Brain microvascular endothelial cell (primary cell): ENCODE results near the gene ZFHX3.
A peak's percentile ranks its signal among the peaks of the same experiment; 100 is the strongest.

Experiments
- DNase-seq: peaks from one replicate; pipeline ENCODE4 v3.0.0-alpha.2; 2020
- H3K27ac ChIP-seq: fragments of 250-450 bp; sonication (Bioruptor Pico); 2 replicates; pipeline ENCODE4 v1.5.1; 2020; ENCODE audit warnings: mild to moderate bottlenecking, moderate library complexity
- H3K27me3 ChIP-seq: fragments of 250-450 bp; sonication (Bioruptor Pico); replicated peaks from 2 replicates; pipeline ENCODE4 v1.5.1; 2020; ENCODE audit warnings: mild to moderate bottlenecking
- H3K36me3 ChIP-seq: fragments of 250-450 bp; sonication (Bioruptor Pico); replicated peaks from 2 replicates; pipeline ENCODE4 v1.5.1; 2020; ENCODE audit warnings: mild to moderate bottlenecking
- H3K4me3 ChIP-seq: 2 replicates; pipeline ENCODE4 v1.5.1; 2011; ENCODE audit warnings: low read depth, mild to moderate bottlenecking, control low read depth, low read length, moderate library complexity
- CTCF ChIP-seq: IDR thresholded peaks from 2 replicates; pipeline ENCODE4 v1.5.1; 2011; ENCODE audit warnings: low read depth, mild to moderate bottlenecking, moderate library complexity, low read length, control low read depth, inconsistent platforms; ENCODE audit errors: missing control alignments
- in situ Hi-C: cut with HindIII; loops from 2 replicates; pipeline ENCODE4 v1.10.0; 2017; ENCODE audit warnings: low sequenced_read_pairs, low pct_ligation_motif_present

Gene ZFHX3

DNA sequence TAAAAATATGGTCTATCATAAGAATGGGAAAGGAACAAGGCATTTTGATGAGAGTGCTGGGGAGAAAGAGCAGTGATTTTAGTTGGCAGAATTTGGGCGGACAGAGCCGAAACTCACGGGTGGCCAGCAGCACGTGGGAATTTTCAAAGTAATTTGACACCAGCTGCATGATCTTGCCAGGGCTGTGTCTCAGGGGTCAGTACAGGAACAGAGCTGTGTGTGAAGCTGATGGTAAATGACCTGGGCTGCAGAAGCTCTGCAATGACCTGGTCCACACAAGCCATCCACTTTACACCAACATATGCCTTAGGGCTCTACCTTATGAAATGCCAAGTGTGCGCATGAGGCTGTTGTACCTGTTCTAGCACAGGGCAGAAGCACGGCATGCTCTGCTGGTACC is 112.0 kb downstream of the ZFHX3 start:
- no peak for DNase-seq
- H3K27me3 ChIP-seq: no peaks in the 10 kb centered on the region
- H3K27ac ChIP-seq: no peak overlapping the region
- H3K4me3 ChIP-seq: no peak overlapping the region
- no peak for TF ChIP-seq CTCF
- H3K36me3 ChIP-seq: no peaks in the 10 kb centered on the region
- in situ Hi-C loops: no loop called here

DNA sequence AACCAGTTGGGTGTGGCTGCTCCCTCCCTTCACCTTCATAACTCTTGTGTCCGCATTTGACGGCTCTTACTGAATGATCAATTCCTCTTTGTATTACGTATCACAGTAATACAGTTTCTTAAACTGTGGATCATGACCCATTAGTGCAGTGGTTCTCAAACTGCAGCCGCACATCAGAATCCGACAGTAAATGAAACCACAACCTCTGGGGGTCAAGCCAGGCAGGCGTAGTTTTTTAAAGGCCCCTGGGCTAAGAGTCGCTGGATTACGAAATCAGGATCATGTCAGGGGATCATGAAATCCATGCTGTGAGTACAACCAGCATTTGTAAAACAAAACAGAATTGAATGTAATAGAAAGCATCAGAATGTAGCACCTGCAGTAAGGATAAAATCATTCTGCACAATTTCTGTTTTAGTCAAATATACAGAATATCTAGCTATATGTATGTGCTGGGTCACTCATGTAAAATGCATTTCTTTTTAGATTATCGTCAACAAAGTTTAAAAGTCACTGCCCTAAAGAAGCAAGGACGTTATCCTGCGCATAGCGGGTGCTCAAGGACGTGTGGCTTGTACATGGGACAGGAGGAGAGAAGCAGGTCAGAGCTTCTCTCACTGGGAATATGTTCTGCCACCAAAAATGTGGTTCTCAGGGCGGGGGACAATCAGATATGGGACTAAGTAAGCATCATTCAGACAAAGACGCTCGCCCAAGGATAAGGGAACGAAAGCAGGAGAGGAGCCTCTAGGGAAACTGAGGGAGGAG is 113.1 kb downstream of the ZFHX3 start:
- H3K27me3 ChIP-seq: no peaks in the 10 kb centered on the region
- no peak for TF ChIP-seq CTCF
- no peaks in the 10 kb centered on the region for H3K36me3 ChIP-seq
- no peak overlapping the region for H3K27ac ChIP-seq
- H3K4me3 ChIP-seq: no peak overlapping the region
- in situ Hi-C loops: no loop called here
- no peak for DNase-seq

- in situ Hi-C loops: no loop called here
- Histone ChIP-seq H3K27ac (no peak overlapping the region), H3K36me3 (no peaks in the 10 kb centered on the region), H3K27me3 (no peaks in the 10 kb centered on the region), H3K4me3 (no peak overlapping the region)
- TF ChIP-seq CTCF: no peak
- DNase-seq: no peak
Observed at GRCh38 chr16:72932677-72933335, 115.1 kb downstream of the ZFHX3 start.

GRCh38 chr16:72932050-72932449 is 115.9 kb downstream of the ZFHX3 start:
- no peak overlapping the region for H3K4me3 ChIP-seq
- TF ChIP-seq CTCF: no peak
- H3K27ac ChIP-seq: peak overlapping the region; percentile 91
- in situ Hi-C loops: no loop called here
- DNase-seq: no peak
- H3K36me3 ChIP-seq: no peaks in the 10 kb centered on the region
- no peaks in the 10 kb centered on the region for H3K27me3 ChIP-seq

DNA sequence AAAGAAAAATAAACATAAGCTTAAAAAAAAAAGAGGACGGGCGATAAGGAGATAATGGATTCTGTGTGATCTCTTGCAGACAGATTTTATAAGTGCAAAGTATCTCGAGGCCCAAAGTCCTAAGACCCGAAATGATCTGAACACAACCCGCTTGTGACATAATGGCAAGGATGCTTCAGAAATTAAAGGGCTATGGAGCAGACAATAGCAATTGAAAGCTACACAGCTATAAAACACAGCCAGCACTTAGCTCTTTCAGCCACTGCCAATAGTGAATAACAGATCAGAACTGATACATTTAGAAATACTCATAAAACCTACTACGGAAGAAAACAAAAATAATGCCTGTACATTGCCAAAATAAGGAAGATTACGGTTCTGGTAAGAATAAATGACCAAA is 117.5 kb downstream of the ZFHX3 start:
- Histone ChIP-seq H3K4me3 (no peak overlapping the region), H3K27me3 (no peaks in the 10 kb centered on the region), H3K36me3 (no peaks in the 10 kb centered on the region), H3K27ac (peak overlapping the region; percentile 91)
- no peak for TF ChIP-seq CTCF
- in situ Hi-C loops: no loop called here
- no peak for DNase-seq
